RWPE1 (cell line): Measurements from ENCODE around the gene CHAMP1.
A peak's percentile ranks its signal among the peaks of the same experiment; 100 is the strongest.

Experiments used
- CTCF ChIA-PET: fragments of 350-600 bp; sonication (Branson Sonifier 250); formaldehyde crosslinking; extraction: SDS; loops from one replicate; lab custom pipeline; 2021; lab: Yijun Ruan, JAX
- POLR2A ChIA-PET: fragments of 400-600 bp; formaldehyde crosslinking; extraction: SDS; loops from one replicate; lab custom pipeline; 2020; ENCODE audit warnings: antibody characterized with exemption; ENCODE audit not compliant: low non-redundant PET; lab: Yijun Ruan, JAX
- DNase-seq: peaks from one replicate; pipeline ENCODE4 v3.0.0; 2012; ENCODE audit warnings: low spot score
- H3K27ac ChIP-seq: fragments of 450-650 bp; 2 replicates; pipeline ENCODE4 v1.5.1; 2017
- CTCF ChIP-seq: fragments of 450-650 bp; conservative IDR thresholded peaks from 2 replicates; pipeline ENCODE4 v1.5.1; 2017; ENCODE audit warnings: low read depth, mild to moderate bottlenecking

The CHAMP1 gene

GRCh38 chr13:114309806-114310410 lies 4.4 kb upstream of the CHAMP1 start:
- TF ChIP-seq CTCF, result no peak
- no peak overlapping the region for H3K27ac ChIP-seq
- CTCF ChIA-PET, result no interaction called here
- DNase-seq, result no peak
- POLR2A ChIA-PET, result no interaction called here

- DNase-seq, result no peak
- H3K27ac ChIP-seq, result no peak overlapping the region
- ChIA-PET POLR2A (no interaction called here), CTCF (interaction anchor here (0.7 kb wide), 1 partner anchor 75 kb away, joined by 3 read pairs; no protein-coding TSS in a partner anchor)
- no peak for TF ChIP-seq CTCF
These were observed 3.3 kb upstream of the CHAMP1 start for GRCh38 chr13:114310956-114311355.

DNA sequence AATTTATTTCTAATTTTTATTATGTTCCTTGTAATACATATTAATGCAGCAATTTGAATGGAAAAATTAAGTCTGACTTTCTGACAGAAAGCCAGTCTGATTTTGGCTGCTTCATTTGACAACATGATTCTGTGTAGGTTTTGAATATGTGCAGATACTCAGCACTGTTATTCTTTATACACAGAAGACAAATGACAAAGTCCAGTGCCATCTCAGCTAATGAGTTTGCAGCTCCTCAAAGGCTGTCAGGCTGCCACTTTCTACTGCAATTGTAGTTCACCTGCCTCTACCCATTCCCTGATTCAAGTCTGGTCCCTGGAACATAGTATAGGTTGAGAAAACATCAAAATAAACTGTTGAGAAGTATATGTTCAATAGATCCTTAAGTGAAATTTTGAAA lies 2.9 kb upstream of the CHAMP1 start:
- POLR2A ChIA-PET, result no interaction called here
- no peak overlapping the region for H3K27ac ChIP-seq
- CTCF ChIA-PET, result interaction anchor here (0.7 kb wide), 1 partner anchor 76 kb away, joined by 3 read pairs; no protein-coding TSS in a partner anchor

DNA sequence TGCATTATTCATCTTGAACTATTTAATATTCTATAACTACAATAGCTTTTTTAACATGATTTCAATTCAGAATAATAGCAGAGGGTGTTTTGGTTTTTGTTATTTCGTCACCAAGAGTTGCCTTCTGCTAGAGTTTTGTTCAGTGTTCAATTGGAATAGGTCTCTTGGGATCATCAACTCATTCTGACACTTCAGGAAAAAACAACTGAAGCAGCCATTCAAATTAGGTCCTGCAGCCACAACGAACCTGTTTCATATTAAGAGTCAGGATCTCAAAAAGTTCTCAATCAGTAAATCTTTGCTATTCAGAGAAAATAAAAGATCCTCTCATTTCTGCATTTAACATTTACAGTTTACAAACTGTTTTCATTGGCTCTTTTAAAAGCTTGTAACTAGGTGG lies 2.4 kb upstream of the CHAMP1 start:
- no peak for DNase-seq
- H3K27ac ChIP-seq, result no peak overlapping the region
- ChIA-PET CTCF (no interaction called here), POLR2A (no interaction called here)
- no peak for TF ChIP-seq CTCF

More for the DNA sequence above, 2.9 kb upstream of the CHAMP1 start:
- no peak for TF ChIP-seq CTCF
- DNase-seq, result no peak

DNA sequence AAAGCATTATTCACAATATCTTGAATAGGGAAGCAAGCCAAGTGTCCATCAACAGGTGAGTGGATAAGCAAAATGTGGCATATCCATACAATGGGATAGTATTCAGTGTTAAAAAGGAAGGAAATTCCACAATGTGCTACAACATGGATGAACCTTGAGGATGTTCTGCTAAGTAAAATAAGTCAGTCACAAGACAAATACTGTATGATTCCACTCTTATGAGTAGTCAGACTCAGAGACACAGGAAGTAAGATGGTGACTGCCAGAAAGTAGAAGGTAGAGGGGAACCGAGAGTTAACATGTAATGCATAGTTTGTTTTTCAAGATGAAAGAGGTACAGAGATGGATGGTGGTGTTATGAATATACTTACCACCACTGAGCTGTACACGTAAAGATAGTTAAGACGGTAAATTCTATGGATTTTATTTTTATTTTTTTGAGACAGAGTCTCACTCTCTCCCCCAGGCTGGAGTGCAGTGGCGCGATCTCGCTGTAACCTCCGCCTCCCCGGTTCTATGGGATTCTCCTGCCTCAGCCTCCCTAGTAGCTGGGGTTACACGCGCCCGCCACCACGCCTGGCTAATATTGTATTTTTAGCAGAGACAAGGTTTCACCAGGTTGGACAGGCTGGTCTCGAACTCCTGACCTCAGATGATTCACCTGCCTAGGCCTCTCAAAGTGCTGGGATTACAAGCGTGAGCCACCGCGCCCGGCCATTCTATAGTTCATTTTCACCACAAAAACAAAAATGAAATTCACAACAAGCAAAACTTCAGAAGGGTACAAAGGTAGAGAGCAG lies 1.0 kb upstream of the CHAMP1 start:
- ChIA-PET POLR2A (interaction anchor here (0.6 to 0.7 kb wide), 2 partner anchors 32 to 411 kb away, joined by 7 to 12 read pairs; partner anchors contain the start of gene UPF3A), CTCF (no interaction called here)
- peak overlapping the region; percentile 93 for H3K27ac ChIP-seq
- no peak for DNase-seq
- TF ChIP-seq CTCF, result no peak

DNA sequence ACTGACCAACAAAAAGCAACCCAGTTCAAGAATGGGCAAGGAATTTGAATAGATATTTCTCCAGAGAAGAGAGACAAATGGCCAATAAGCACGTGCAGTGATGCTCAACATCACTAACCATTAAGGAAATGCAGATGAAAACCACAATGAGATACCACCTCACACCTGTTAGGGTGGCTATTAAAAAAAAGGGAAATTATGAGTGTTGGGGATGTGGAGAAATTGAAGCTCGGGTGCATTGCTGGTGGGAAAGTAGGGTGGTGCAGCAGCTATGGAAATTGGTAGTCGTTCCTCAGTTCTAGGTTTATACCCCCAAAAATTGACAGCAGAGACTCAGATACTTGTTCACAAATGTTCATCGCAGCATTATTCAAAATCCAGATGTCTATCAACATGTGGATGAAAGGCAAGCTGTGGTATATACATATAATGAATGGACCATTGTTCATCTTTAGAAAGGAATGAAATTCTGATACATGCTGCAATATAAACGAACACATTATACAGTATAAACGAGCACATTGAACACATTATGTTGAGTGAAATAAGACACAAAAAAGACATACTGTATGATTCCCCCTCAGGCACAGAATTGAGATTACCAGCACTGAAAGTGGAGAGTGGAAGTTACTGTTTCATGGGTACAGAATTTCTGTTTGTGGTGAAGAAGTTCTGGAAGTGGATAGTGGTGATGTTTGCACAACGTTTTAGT lies 927 bp downstream of the CHAMP1 start:
- TF ChIP-seq CTCF, result no peak
- H3K27ac ChIP-seq, result peak overlapping the region; percentile 93
- POLR2A ChIA-PET, result no interaction called here
- no peak for DNase-seq
- CTCF ChIA-PET, result interaction anchor here (1.2 kb wide), 1 partner anchor 368 kb away, joined by 3 read pairs; no protein-coding TSS in a partner anchor
